GM21576 (cell line): ENCODE results near the gene SCFD2.

Source experiments
- ATAC-seq: cut with Tn5 transposase; IDR thresholded peaks from one replicate; pipeline ENCODE4 v1.9.1; 2021; ENCODE audit warnings: mild to moderate bottlenecking, moderate library complexity; ENCODE audit not compliant: unreplicated experiment

The SCFD2 gene

GRCh38 chr4:52966781-52967180 is 399.1 kb downstream of the SCFD2 start:
- no peak for ATAC-seq

GRCh38 chr4:52966172-52966571 is 399.7 kb downstream of the SCFD2 start:
- ATAC-seq, result no peak

GRCh38 chr4:52964561-52965101 is 401.2 kb downstream of the SCFD2 start:
- no peak for ATAC-seq

- ATAC-seq, result no peak
These were observed 401.9 kb downstream of the SCFD2 start for GRCh38 chr4:52964011-52964410.

- no peak for ATAC-seq
These were observed 403.1 kb downstream of the SCFD2 start for GRCh38 chr4:52962721-52963120.

GRCh38 chr4:52961666-52962412 is 404.0 kb downstream of the SCFD2 start:
- no peak for ATAC-seq

- ATAC-seq, result no peak
These were observed 406.3 kb downstream of the SCFD2 start for GRCh38 chr4:52959541-52959940.

- no peak for ATAC-seq
These were observed 407.8 kb downstream of the SCFD2 start for GRCh38 chr4:52957835-52958631.

- ATAC-seq, result no peak
These were observed 408.6 kb downstream of the SCFD2 start for GRCh38 chr4:52957220-52957686.

GRCh38 chr4:52956691-52957090 is 409.2 kb downstream of the SCFD2 start:
- no peak for ATAC-seq

GRCh38 chr4:52954560-52955170 is 411.2 kb downstream of the SCFD2 start:
- no peak for ATAC-seq

GRCh38 chr4:52952540-52952939 is 413.3 kb downstream of the SCFD2 start:
- ATAC-seq, result no peak

GRCh38 chr4:52951016-52951415 is 414.8 kb downstream of the SCFD2 start:
- no peak for ATAC-seq

GRCh38 chr4:52950226-52950625 is 415.6 kb downstream of the SCFD2 start:
- ATAC-seq, result no peak

GRCh38 chr4:52949336-52949735 is 416.5 kb downstream of the SCFD2 start:
- ATAC-seq, result no peak

- ATAC-seq, result no peak
These were observed 417.8 kb downstream of the SCFD2 start for GRCh38 chr4:52948057-52948423.

GRCh38 chr4:52947401-52948056 is 418.3 kb downstream of the SCFD2 start:
- no peak for ATAC-seq

GRCh38 chr4:52946855-52947254 is 419.0 kb downstream of the SCFD2 start:
- no peak for ATAC-seq

- ATAC-seq, result no peak
These were observed 419.9 kb downstream of the SCFD2 start for GRCh38 chr4:52945982-52946381.

GRCh38 chr4:52945326-52945898 is 420.4 kb downstream of the SCFD2 start:
- ATAC-seq, result no peak

- ATAC-seq, result no peak
These were observed 422.2 kb downstream of the SCFD2 start for GRCh38 chr4:52943677-52944076.
